Stimulated activated CD4-positive, alpha-beta T cell treated with anti-CD3 and anti-CD28 coated beads, TNF-alpha, amount 100 ng/mL, for 24 hours (primary cell): ENCODE data around the gene MTARC1.

Experiments
- DNase-seq, 3 experiments: peaks; one replicate each; pipeline ENCODE4 v3.0.0-alpha.2; 2020; ENCODE audit warnings: low read depth in 3 of 3

The MTARC1 gene

DNA sequence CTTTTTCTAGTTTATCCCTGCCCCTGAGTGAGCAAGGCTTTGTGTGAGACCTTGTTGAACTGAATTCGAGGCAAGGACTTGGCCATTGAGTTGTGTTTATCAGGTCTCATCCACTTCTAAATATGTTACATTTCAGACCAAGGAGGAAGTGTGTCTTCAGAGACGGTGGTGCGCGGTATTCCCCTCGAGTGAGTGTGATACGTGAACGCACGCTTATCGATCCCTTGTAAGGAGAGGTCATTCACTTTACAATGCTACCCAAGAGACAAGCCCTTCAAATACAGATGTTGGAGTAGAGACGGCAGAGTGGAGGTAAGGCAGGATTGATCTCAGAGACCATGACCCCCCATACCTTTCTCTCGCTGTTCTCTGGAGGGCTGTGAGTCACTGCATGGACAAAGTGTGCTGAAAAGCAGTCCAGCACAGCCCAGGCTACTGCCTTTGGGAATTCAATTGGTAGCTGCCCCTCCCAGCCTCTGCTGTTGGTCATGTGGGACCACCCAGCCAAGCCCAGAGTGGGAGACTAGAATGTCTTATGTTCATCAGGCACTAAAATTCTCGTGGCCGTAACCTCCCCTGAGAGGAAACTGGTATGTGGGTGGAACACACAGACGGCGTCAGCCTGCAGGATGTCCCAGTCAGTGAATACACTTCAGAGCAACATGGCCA is 16.3 kb upstream of the MTARC1 start:
- DNase-seq: no peak

DNA sequence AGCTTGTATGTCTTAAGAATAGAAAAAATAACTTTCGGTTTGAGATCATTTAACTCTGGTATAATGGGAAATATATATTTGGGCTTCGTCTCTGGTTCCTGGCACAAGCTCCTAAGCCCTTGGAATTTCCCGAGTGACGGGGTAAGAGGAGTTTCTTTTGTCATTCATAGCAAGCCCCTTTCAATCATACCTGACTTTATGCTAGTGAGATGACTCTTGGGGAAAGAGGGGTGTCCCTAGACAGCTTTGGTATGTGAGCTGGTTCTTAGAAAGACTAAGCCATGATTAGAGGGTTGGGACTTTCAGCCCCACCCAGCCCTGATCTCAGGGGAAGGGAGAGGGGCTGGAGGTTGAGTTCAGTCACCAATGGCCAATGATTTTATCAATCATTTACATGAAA is 13.9 kb upstream of the MTARC1 start:
- no peak for DNase-seq

DNA sequence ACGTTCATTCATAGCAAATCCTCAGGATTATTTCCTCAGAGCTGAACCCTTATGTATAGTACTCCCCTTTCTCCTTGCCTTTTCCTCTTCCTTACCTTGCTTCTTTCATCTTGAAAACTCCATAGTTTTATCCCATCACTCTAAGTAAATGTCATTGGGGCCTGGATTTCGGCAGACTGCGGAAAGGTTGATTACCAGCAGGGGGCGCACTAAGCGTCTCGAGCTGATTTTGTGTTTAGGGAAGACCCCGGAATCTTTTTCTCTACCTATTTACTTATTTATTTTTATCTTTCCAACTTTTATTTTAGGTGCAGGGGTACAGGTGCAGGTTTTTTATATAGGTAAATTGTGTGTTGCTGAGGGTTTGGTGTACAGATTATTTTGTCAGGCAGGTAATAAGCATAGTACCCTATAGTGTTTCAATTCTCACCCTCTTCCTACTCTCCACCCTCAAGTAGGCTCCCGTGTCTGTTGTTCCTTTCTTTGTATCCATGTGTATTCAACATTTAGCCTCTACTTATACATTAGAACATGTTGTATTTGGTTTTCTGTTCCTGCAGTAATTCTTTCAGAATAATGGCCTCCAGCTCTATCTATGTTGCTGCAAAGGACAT is 11.4 kb upstream of the MTARC1 start:
- peak in 1 of 3 experiments; percentile 38 for DNase-seq

DNA sequence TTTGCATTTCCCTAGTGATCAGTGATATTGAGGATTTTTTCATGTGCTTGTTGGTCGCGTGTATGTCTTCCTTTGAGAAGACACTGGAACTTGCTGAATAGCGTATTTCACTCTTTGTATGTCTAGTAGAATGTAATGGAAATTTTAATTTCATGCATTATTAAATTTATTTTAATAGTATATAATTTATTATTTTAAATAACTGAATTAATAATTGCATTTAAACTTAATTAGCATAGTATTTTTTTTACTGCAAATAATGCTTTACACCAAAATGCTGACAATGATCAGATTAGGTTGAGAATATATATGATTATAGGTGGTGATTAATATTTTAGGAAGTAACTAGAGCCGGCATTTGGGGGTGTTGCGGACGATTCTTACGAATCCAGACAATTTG is 10.5 kb upstream of the MTARC1 start:
- no peak for DNase-seq

DNA sequence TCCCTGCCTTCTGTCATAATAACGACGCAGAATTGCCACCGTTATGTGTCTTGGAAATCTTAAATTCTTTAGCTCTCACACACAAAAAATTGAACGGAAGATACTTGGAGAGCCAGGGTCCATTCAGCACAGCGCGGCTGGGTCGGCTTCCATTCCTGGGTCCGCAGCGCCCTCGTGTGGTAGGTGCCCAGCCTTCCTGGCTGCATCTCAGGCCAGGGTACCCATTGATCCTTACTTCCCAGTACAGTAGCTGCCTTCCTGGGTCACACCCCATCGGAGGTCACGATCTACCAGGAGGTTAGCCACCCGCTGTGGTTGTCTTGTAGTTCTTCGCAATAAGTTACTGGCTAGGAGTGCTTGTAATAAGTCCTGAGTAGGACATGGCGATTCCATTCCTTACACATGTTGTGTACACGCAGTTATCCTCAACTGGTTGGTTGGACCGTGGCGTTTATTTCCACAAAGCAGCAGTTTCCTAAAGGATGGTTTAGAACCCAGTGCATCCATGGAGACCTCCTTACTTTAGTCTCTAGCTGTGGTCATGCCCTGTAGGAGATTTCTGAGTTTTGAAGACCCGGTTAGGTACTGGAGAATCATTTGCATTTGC is 9.9 kb upstream of the MTARC1 start:
- DNase-seq: peak; percentile 34 to 71 (median 39)

DNA sequence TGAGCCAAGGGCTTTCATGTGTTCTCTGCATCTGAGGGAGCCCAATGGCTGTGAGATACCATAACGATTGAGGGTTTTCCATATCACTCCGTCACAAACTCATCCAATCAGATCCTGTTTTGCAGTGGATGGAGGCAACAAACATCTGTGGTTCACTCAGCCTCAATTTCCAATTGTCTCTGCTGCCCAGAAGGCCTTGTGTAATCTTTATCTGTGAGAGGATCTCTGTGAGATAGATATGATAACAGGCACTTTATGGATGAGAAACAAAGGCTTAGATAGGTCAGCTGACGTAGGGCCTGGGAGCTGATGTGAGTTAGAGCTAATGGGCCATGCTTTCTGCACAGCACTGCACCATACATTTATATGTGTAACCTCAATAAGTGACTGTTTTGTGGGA is 3.3 kb upstream of the MTARC1 start:
- no peak for DNase-seq

DNA sequence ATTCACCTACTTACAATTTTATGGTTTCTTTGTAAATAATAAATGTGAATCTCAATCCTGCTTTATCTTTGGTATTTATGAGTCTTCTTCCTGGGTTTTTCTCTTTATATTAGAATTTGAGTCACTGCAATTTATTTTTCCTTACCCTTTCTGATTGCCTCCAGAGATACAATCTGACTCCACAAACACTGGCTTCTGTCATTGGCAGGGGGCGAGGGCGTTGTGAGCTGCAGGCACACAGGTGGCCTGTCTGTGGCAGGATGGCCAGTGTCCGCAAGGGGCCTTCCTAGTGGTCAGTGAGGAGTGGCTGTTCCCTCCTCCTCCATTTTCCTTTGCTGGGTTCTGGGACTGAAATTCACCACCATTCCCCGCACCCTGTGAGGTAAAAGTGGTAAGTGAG is 2.0 kb upstream of the MTARC1 start:
- DNase-seq: no peak

DNA sequence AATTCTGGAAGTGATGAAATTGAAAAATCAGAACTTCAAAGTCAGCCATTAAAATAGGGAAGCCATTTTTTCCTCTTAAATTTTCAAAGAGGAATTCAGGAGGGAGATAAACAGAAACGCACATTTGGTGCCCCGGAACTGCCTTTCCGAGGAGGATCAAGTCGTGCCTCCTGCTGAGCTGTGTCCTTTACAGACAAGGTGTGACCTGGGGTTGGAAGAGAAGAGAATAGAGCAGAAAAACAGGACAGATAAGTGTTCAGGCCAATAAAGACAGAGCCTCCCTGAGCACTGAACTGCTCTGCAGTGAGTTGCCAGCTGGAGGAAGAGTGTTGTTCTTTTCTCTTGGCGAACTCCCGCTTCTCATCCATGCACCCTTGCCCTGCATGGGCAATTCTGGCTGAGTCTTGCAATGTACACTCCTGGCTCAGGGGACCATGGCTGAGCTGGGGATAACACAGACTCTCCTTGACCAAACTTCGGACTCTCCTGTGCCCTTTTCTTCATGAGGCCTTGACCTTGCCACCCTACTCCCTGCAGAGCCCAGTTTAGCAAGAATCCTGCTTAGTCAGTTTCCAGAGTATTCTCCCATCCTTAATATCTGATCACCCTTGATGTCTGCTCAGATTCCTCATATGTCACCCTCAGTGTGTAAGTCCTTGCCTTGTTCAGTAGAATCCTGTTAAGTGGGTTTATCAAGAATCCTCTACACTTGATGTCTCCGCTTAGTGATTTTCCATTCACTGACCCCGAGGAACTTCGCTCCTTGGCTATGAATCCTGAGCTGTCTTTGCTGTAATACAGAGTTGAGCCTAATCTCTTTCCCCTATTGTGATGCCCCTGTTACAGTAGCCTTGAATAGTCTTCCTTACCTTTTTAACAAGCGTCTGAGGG is 1.3 kb upstream of the MTARC1 start:
- DNase-seq: no peak

DNA sequence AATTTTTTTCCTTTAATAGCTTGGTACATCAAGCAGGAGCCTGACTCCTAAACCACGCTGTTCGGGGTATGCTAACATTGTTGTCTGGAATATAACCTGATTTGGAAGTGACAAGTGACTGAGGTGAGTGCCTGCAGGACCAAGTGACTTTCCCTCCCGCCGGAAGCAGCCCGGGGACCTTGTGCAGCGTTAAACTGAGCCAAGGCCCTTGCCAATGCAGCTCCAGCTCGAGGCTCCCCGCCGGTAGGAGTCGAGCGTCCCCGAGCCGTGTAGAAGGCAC is 716 bp upstream of the MTARC1 start:
- no peak for DNase-seq

DNA sequence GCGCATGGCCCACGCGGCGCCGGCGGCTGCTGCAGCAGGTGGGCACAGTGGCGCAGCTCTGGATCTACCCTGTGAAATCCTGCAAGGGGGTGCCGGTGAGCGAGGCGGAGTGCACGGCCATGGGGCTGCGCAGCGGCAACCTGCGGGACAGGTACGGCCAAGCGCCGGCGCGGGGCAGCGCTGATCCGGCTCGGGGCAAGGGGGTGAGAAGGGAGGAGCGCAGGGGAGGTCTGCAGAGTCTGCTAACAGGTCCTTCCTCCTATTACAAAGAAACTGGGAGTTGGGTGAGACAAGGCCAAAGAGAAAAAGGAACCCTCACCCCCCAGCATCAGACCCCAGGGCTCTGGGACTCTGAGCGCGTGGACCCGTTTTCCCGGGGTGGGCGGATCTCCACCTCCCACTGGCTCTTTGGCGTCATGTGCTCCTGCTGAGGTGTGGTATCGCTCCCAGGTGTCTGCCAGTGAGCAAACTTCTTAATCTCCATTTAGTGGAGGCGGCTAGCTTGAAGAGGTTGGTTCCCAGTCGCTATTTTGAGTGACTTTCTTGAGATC is 431 bp downstream of the MTARC1 start:
- DNase-seq: no peak

DNA sequence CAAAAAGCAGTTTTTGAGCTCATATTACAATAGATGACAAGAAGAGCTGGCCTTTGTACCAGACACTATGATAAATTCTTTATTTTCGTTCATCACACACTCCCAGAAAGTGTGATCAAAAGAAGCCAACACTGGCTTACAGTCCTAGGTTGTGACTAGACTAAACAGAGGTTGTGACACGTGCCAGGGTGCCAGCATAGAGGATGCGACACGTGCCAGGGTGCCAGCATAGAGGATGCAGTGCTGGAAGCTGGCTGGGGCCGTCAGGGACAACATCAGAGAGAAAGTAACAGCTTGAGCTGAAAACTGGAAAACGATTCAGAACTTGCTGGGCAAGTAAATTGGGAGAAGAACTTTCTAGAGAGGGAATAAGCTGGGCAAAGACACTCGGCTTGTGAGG is 2.2 kb downstream of the MTARC1 start:
- DNase-seq: no peak

DNA sequence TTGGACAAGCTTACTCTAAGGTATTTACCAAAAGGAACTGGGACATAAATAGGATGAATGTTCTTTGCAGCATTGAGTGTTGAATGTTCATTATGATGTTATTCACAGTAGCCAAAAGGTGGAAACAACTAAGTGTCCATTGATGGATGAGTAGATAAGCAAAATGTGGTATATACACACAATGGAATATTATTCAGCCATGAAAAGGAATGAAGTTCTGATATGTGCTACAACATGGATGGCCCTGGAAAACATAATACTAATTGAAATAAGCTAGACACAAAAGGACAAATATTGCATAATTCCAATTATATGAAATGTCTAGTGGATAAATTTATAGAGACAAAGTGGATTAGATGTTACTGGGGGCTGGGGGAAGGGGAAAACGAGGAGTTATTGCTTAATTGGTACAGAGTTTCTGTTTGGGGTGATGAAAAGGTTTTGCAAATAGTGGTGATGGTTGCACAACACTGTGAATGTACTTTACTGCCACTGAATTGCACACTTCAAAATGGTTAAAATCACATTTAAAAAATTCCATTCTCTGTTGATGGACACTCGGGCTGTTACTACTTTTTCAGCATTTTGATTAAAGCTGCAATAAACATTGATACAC is 2.9 kb downstream of the MTARC1 start:
- no peak for DNase-seq

DNA sequence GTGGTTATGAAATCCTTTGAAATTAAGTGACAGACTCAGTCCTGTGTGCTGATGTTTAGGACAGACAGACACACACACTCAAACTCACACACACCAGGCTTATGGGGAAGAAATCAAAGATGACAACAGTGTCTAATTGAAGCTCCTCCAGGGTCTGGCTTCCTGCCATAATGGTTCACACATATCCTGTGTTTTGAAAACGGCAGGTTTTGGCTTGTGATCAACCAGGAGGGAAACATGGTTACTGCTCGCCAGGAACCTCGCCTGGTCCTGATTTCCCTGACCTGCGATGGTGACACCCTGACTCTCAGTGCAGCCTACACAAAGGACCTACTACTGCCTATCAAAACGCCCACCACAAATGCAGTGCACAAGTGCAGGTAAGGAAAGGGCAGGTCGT is 4.6 kb downstream of the MTARC1 start:
- DNase-seq: no peak

DNA sequence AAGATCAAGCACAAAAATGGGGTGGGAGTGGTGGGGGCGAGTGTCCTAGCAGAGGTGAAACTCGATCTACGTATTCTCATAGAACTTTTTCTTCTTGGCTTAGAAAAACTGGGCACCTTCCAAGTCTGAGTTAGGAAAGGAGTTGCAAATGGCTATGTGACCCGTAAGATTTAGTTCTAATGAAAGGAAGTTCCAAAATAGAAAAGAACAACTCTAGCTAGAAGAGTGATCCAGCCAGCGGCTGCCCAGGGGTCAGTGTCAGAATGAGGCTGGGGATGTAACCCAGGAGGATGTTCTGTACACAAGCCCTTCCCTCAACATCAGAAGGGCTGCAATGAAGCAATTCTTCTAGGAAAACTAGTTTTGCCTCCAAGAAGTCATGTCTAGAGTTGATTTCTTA is 5.2 kb downstream of the MTARC1 start:
- DNase-seq: no peak

DNA sequence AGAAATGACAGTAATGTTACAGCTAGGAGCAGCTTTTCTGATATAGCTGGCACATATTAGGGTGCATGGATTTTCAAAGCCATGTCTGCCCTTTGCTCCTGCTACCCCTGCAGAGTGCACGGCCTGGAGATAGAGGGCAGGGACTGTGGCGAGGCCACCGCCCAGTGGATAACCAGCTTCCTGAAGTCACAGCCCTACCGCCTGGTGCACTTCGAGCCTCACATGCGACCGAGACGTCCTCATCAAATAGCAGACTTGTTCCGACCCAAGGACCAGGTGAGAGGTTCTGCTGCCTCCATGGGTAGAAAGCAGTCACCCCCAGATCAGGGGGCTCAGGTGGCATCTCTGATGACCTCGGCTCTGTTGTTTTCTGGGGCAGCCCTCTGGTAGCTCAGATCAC is 9.8 kb downstream of the MTARC1 start:
- no peak for DNase-seq

DNA sequence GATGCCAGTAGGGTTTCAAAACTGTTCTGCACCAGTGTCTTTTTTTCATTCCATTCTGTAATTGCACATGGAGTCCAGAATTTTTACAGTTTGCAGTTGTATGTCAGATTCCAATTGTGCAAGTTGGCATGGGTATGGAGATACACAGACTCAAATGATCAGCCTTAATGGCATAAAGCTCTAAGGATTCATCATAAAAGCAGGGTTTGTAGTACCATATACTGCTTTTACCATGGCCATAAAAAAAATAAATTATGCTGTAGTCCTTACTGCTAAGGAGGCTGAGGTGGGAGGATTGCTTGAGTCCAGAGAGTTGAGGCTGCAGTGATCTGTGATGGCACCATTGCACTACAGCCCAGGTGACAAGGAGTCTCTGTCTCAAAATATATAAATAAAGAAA is 10.3 kb downstream of the MTARC1 start:
- DNase-seq: no peak

DNA sequence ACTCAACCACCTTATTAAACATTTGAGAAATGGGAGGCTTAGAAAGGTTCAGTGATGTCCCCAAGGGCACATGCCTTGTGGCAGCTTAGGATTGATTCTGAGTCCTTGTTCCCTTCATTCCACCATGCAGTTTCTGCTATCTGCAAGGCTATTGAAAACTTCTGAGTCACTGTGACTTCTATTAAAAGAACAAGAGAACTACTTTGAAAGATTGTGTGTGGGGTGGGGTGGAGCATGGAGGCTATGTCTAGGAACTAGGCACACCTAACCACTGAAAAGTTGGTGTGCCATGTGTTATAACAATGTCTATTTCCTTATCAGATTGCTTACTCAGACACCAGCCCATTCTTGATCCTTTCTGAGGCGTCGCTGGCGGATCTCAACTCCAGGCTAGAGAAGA is 10.8 kb downstream of the MTARC1 start:
- no peak for DNase-seq

DNA sequence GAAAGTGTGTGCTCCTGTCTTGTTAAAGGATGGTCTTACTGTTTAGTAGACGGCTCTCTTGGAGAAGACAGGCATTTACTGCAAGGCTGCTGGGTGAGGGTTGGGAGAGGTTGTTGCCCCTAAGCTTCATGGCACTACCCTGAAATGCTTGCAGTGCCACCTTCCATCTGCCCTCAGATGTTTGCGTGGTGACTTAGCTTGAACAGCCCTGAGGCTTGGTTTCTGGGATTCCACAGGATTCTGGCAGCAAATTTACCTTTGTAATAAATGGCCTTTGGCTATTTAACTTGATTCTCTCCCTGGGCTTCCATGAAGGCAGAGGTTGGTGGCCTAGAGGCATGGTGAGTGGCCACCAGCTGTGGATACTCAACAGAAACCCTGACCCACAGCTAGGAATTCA is 11.6 kb downstream of the MTARC1 start:
- no peak for DNase-seq

DNA sequence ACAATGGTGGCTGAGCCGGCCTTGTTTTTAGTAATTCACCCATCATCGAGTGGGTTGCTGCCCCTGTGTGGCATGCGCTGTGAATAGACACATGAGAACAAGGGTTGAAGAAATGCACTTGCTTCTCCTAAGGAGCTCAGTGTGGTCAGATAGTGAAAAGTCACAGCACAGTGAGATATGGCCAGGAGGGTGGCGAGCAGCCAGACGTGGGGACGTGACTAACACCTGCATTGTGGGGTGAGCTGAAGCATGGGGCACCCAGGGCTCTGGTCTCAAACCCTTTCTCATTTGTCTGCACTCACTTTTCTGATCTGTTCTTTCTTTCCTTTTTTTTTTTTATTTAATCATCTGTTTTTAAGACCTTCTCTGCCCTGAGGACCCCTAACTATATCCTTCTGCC is 13.5 kb downstream of the MTARC1 start:
- DNase-seq: no peak

DNA sequence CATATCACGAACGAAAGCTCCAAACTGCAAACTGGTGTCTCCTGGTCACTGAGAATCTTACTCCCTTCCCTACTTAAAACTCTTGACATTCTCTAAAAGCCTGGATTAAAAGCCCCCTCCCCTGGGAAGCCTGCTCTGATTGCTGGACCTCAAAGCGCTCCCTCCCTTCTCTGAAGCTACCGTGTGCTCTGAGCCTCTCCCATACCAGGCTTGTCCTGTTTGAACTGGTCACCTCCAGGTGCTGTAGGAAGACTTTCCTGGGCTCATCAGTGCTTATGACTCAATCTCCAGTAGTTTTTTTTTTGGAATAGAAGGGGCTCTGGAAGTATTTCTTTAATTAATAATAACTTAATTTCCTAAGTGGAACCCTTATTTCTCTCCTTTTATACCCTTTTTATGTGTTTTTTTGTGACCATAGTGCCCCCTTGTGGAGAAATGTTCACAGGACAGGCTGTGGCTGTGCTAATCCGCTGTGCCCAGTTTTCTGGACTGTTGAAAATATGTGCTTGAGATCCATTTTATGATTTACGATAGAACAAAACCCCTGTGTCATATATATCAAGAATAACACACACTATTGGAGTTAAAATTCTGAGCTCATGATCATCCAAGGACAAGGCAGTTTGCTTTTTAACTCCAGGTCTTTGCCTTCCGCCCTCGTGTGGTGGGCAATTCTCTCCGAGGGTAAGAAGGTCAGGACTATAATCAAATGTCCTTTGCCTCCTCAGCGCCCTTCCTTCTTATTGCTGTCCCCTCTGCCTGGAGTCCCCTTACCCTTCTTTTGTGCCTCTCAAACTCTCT is 16.9 kb downstream of the MTARC1 start:
- no peak for DNase-seq

DNA sequence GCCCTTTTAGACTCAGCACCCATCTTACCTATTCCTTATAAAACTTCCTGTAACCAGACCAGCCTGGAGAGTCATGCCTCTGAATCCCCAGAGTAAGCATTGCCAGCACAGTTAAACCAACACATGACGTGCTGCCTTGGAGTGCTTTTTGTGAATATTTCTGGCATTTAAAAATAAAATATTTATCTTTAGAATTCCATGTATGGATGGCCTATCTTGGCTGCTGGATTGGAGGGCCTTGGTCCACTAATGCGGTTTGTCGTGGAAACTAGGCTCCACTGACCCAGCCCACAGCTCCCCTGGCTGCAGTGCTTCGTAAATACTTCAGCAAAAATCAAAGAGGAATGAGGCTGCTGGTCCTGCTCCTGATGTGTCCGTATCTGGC is 17.5 kb downstream of the MTARC1 start:
- no peak for DNase-seq
